ENCODE data around the gene FAM89A. TPM values are rescaled to one million over a fixed set of nuclear protein-coding genes. Genes with fewer than 3 reads are reported as not detected.

The FAM89A gene
- total RNA-seq, 5 donors from 2014 or later (not counting 1 experiment from before 2014, with no cell fraction given): 3.0 to 9.5 (median 7.6) TPM

GRCh38 chr1:231039161-231040018 lies 664 bp downstream of the FAM89A start:
- Mint-ChIP-seq H3K27ac (peak overlapping the region in 1 of 2 donors; percentile 58), H3K27me3 (peaks cover 0 to 4% of the 10 kb centered on the region in 2 donors), H3K36me3 (no peaks in the 10 kb centered on the region), H3K4me3 (peak overlapping the region; percentile 71 to 78 (median 75)), H3K9me3 (peaks cover 0 to 4% (median 0%) of the 10 kb centered on the region in 3 donors), H3K4me1 (peaks cover 29 to 36% (median 34%) of the 10 kb centered on the region in 3 donors)
- WGBS (ENCODE audit: insufficient coverage): under 1% methylated on average over 89 of the region's 91 CpGs
- H3K4me1 ChIP-seq (ENCODE audit: control insufficient read depth in 1 of 2, extremely low read depth in 1 of 2, insufficient read depth in 2 of 2, low read length in 2 of 2): peaks cover 2 to 19% of the 10 kb centered on the region in 2 experiments
- no peaks in the 10 kb centered on the region for H3K9me3 ChIP-seq
- DNase-seq (peak in 23 of 35 experiments; percentile 4 to 39 (median 16)), ATAC-seq (replicated peaks in 1 of 4) (peak; percentile 12 to 55 (median 31))
- H3K36me3 ChIP-seq (ENCODE audit: control insufficient read depth in 2 of 2, extremely low read depth in 1 of 2, insufficient read depth in 1 of 2, low read length in 1 of 2): no peaks in the 10 kb centered on the region
- peak overlapping the region; percentile 63 to 75 for H3K4me3 ChIP-seq (ENCODE audit: control insufficient read depth in 1 of 2, extremely low read depth in 1 of 2, low read length in 1 of 2)
- no peak overlapping the region for H3K27ac ChIP-seq (ENCODE audit: low read length)
- ChIA-PET POLR2A (no interaction called here), CTCF (interaction anchor here in 1 of 2 donors (1.1 kb wide), 1 partner anchor 24 kb away, joined by 3 read pairs; no protein-coding TSS in a partner anchor)
- H3K27me3 ChIP-seq (replicated peaks in 1 of 2; ENCODE audit: control insufficient read depth in 2 of 2, extremely low read depth in 1 of 2, insufficient read depth in 2 of 2, low read length in 1 of 2): peaks cover 0 to 3% of the 10 kb centered on the region in 2 experiments

DNA sequence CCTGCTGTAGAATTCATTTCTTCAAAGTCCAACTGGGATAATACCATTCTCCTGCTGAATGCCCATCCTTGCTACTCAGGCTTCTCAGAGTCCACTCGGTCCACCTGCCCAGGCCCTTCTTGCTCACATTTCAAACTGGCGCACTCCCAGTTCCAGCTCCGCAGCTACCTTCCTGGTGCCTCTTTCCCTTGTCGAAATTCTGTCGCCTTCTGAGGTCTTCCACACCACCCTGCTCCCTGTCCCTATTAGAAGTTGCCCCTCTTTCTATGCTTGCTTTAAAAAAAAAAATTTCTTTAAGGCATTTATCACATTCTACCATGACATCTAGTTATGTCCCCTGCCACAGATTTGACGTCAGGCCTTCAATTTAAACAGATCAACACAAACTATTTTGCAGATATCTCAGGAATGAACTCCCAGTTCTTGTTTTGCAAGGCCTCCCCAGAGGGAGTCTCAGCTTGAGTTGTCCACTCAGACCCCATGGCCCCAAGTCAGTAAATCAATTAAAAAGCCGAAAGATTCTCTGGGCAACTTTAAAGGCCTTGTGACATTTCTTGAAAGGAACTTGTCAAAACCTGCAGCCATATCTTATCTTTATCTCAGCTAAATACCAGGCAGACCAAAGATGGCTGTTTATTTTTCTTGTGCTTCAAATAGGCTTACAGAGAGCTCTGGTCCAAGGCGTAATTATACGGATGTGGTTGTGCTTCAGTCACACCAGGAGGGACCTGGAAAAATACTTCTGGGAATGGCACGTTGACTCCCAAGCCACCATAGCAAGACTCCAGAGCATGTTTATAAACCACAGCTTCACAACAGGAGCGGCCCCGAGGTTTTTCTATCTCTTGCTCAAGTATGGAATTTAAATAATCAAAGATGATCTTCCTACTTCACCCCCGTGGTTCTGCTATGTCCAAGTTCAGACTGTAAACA lies 2.2 kb downstream of the FAM89A start:
- peaks cover 0 to 3% of the 10 kb centered on the region in 2 experiments for H3K27me3 ChIP-seq (replicated peaks in 1 of 2; ENCODE audit: control insufficient read depth in 2 of 2, extremely low read depth in 1 of 2, insufficient read depth in 2 of 2, low read length in 1 of 2)
- H3K9me3 ChIP-seq: no peaks in the 10 kb centered on the region
- DNase-seq (no peak), ATAC-seq (replicated peaks in 1 of 4) (no peak)
- 92% methylated on average over 8 of the region's 13 CpGs for WGBS (ENCODE audit: insufficient coverage)
- H3K4me3 ChIP-seq (ENCODE audit: control insufficient read depth in 1 of 2, extremely low read depth in 1 of 2, low read length in 1 of 2): no peak overlapping the region
- no peaks in the 10 kb centered on the region for H3K36me3 ChIP-seq (ENCODE audit: control insufficient read depth in 2 of 2, extremely low read depth in 1 of 2, insufficient read depth in 1 of 2, low read length in 1 of 2)
- ChIA-PET POLR2A (no interaction called here), CTCF (interaction anchor here in 1 of 2 donors (1.1 kb wide), 1 partner anchor 22 kb away, joined by 3 read pairs; no protein-coding TSS in a partner anchor)
- Mint-ChIP-seq H3K4me1 (peaks cover 31 to 42% (median 37%) of the 10 kb centered on the region in 3 donors), H3K36me3 (no peaks in the 10 kb centered on the region), H3K4me3 (peak overlapping the region; percentile 37 to 71 (median 43)), H3K27ac (no peak overlapping the region), H3K9me3 (no peaks in the 10 kb centered on the region), H3K27me3 (peaks cover 0 to 4% of the 10 kb centered on the region in 2 donors)
- H3K27ac ChIP-seq (ENCODE audit: low read length): no peak overlapping the region
- peaks cover 2 to 19% of the 10 kb centered on the region in 2 experiments for H3K4me1 ChIP-seq (ENCODE audit: control insufficient read depth in 1 of 2, extremely low read depth in 1 of 2, insufficient read depth in 2 of 2, low read length in 2 of 2)

GRCh38 chr1:231036416-231036815 lies 3.6 kb downstream of the FAM89A start:
- H3K9me3 Mint-ChIP-seq: no peaks in the 10 kb centered on the region

DNA sequence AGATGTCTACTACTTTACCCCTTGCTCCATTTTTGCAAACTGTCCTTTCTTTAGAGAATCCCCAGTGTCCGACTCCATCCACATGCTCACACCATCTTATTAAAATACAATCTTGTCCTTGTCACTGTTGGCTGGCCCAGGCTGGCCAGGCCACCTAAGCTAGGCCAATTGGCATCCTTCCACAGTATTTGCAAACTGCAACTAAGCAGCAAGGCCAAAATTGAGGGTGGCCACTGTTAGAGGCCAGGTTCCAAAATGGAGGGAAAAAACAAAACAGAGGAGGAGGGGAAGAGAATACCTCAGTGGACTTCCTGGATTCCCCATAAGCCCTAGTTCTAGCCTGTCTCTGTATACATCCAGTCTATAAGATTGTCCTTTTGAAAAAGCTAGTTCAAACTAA lies 4.3 kb downstream of the FAM89A start:
- H3K36me3 Mint-ChIP-seq: no peaks in the 10 kb centered on the region
- no peak overlapping the region for H3K27ac Mint-ChIP-seq
- peak overlapping the region in 1 of 3 donors; percentile 8 for H3K4me3 Mint-ChIP-seq
- H3K4me3 ChIP-seq (ENCODE audit: control insufficient read depth in 1 of 2, extremely low read depth in 1 of 2, low read length in 1 of 2): no peak overlapping the region
- H3K9me3 Mint-ChIP-seq: no peaks in the 10 kb centered on the region
- H3K36me3 ChIP-seq (ENCODE audit: control insufficient read depth in 2 of 2, extremely low read depth in 1 of 2, insufficient read depth in 1 of 2, low read length in 1 of 2): no peaks in the 10 kb centered on the region
- POLR2A ChIA-PET: no interaction called here
- H3K27me3 ChIP-seq (replicated peaks in 1 of 2; ENCODE audit: control insufficient read depth in 2 of 2, extremely low read depth in 1 of 2, insufficient read depth in 2 of 2, low read length in 1 of 2): peaks cover 0 to 3% of the 10 kb centered on the region in 2 experiments
- H3K27me3 Mint-ChIP-seq: peaks cover 0 to 4% of the 10 kb centered on the region in 2 donors
- DNase-seq: no peak
- ATAC-seq (replicated peaks in 1 of 4): no peak
- H3K27ac ChIP-seq (ENCODE audit: low read length): no peak overlapping the region
- peaks cover 2 to 16% of the 10 kb centered on the region in 2 experiments for H3K4me1 ChIP-seq (ENCODE audit: control insufficient read depth in 1 of 2, extremely low read depth in 1 of 2, insufficient read depth in 2 of 2, low read length in 2 of 2)
- CTCF ChIA-PET: no interaction called here
- H3K4me1 Mint-ChIP-seq: peaks cover 29 to 37% (median 35%) of the 10 kb centered on the region in 3 donors
- WGBS (ENCODE audit: insufficient coverage): 100% methylated on average over 1 of the region's 1 CpG
- no peaks in the 10 kb centered on the region for H3K9me3 ChIP-seq

More at GRCh38 chr1:231036416-231036815, 3.6 kb downstream of the FAM89A start:
- Mint-ChIP-seq H3K4me1 (peaks cover 33 to 41% (median 39%) of the 10 kb centered on the region in 3 donors), H3K36me3 (no peaks in the 10 kb centered on the region), H3K27me3 (peaks cover 0 to 4% of the 10 kb centered on the region in 2 donors), H3K4me3 (peak overlapping the region in 1 of 3 donors; percentile 8), H3K27ac (no peak overlapping the region)
- POLR2A ChIA-PET: no interaction called here
- no peaks in the 10 kb centered on the region for H3K36me3 ChIP-seq (ENCODE audit: control insufficient read depth in 2 of 2, extremely low read depth in 1 of 2, insufficient read depth in 1 of 2, low read length in 1 of 2)
- no peak overlapping the region for H3K27ac ChIP-seq (ENCODE audit: low read length)
- no peak overlapping the region for H3K4me3 ChIP-seq (ENCODE audit: control insufficient read depth in 1 of 2, extremely low read depth in 1 of 2, low read length in 1 of 2)
- CTCF ChIA-PET: interaction anchor here (0.6 to 0.7 kb wide), 2 partner anchors 56 to 906 kb away, joined by 3 to 6 read pairs; no protein-coding TSS in a partner anchor
- DNase-seq: no peak
- no peak for ATAC-seq (replicated peaks in 1 of 4)
- WGBS (ENCODE audit: insufficient coverage): 35% methylated on average over 2 of the region's 5 CpGs
- H3K27me3 ChIP-seq (replicated peaks in 1 of 2; ENCODE audit: control insufficient read depth in 2 of 2, extremely low read depth in 1 of 2, insufficient read depth in 2 of 2, low read length in 1 of 2): peaks cover 0 to 3% of the 10 kb centered on the region in 2 experiments
- H3K9me3 ChIP-seq: no peaks in the 10 kb centered on the region
- peaks cover 2 to 19% of the 10 kb centered on the region in 2 experiments for H3K4me1 ChIP-seq (ENCODE audit: control insufficient read depth in 1 of 2, extremely low read depth in 1 of 2, insufficient read depth in 2 of 2, low read length in 2 of 2)

- Histone ChIP-seq H3K9me3 (no peaks in the 10 kb centered on the region), H3K4me3 (ENCODE audit: control insufficient read depth in 1 of 2, extremely low read depth in 1 of 2, low read length in 1 of 2) (no peak overlapping the region), H3K27ac (ENCODE audit: low read length) (no peak overlapping the region), H3K27me3 (replicated peaks in 1 of 2; ENCODE audit: control insufficient read depth in 2 of 2, extremely low read depth in 1 of 2, insufficient read depth in 2 of 2, low read length in 1 of 2) (peaks cover 0 to 3% of the 10 kb centered on the region in 2 experiments), H3K4me1 (ENCODE audit: control insufficient read depth in 1 of 2, extremely low read depth in 1 of 2, insufficient read depth in 2 of 2, low read length in 2 of 2) (peaks cover 2 to 7% of the 10 kb centered on the region in 2 experiments), H3K36me3 (ENCODE audit: control insufficient read depth in 2 of 2, extremely low read depth in 1 of 2, insufficient read depth in 1 of 2, low read length in 1 of 2) (no peaks in the 10 kb centered on the region)
- no peak for DNase-seq
- no peak overlapping the region for H3K4me3 Mint-ChIP-seq
- POLR2A ChIA-PET: no interaction called here
- no peak overlapping the region for H3K27ac Mint-ChIP-seq
- CTCF ChIA-PET: no interaction called here
- WGBS (ENCODE audit: insufficient coverage): 52% methylated on average over 6 of the region's 7 CpGs
- H3K27me3 Mint-ChIP-seq: peaks cover 0 to 4% of the 10 kb centered on the region in 2 donors
- peaks cover 30 to 38% (median 34%) of the 10 kb centered on the region in 3 donors for H3K4me1 Mint-ChIP-seq
- H3K36me3 Mint-ChIP-seq: no peaks in the 10 kb centered on the region
- H3K9me3 Mint-ChIP-seq: no peaks in the 10 kb centered on the region
- no peak for ATAC-seq (replicated peaks in 1 of 4)
Observed at GRCh38 chr1:231032963-231033362, 7.1 kb downstream of the FAM89A start.

GRCh38 chr1:231029841-231030240 lies 10.2 kb downstream of the FAM89A start:
- ChIA-PET POLR2A (no interaction called here), CTCF (no interaction called here)
- H3K4me1 ChIP-seq (ENCODE audit: control insufficient read depth in 1 of 2, extremely low read depth in 1 of 2, insufficient read depth in 2 of 2, low read length in 2 of 2): peaks cover 0 to 3% of the 10 kb centered on the region in 2 experiments
- Mint-ChIP-seq H3K9me3 (no peaks in the 10 kb centered on the region), H3K4me1 (peaks cover 10 to 21% (median 16%) of the 10 kb centered on the region in 3 donors), H3K27me3 (no peaks in the 10 kb centered on the region), H3K27ac (no peak overlapping the region), H3K4me3 (no peak overlapping the region), H3K36me3 (no peaks in the 10 kb centered on the region)
- ATAC-seq (replicated peaks in 1 of 4) (no peak), DNase-seq (no peak)
- WGBS (ENCODE audit: insufficient coverage): 98% methylated on average over 4 of the region's 6 CpGs
- H3K4me3 ChIP-seq (ENCODE audit: control insufficient read depth in 1 of 2, extremely low read depth in 1 of 2, low read length in 1 of 2): no peak overlapping the region
- H3K27ac ChIP-seq (ENCODE audit: low read length): no peak overlapping the region
- H3K9me3 ChIP-seq: no peaks in the 10 kb centered on the region
- H3K36me3 ChIP-seq (ENCODE audit: control insufficient read depth in 2 of 2, extremely low read depth in 1 of 2, insufficient read depth in 1 of 2, low read length in 1 of 2): no peaks in the 10 kb centered on the region
- no peaks in the 10 kb centered on the region for H3K27me3 ChIP-seq (replicated peaks in 1 of 2; ENCODE audit: control insufficient read depth in 2 of 2, extremely low read depth in 1 of 2, insufficient read depth in 2 of 2, low read length in 1 of 2)
